Middle frontal gyrus (tissue), 1 donor: ENCODE data around the gene PPARG.

Experiments used
- DNase-seq: peaks from one replicate; pipeline ENCODE4 v3.0.0-alpha.2; 2015; ENCODE audit warnings: low spot score; ENCODE audit errors: extremely low spot score

The PPARG gene

DNA sequence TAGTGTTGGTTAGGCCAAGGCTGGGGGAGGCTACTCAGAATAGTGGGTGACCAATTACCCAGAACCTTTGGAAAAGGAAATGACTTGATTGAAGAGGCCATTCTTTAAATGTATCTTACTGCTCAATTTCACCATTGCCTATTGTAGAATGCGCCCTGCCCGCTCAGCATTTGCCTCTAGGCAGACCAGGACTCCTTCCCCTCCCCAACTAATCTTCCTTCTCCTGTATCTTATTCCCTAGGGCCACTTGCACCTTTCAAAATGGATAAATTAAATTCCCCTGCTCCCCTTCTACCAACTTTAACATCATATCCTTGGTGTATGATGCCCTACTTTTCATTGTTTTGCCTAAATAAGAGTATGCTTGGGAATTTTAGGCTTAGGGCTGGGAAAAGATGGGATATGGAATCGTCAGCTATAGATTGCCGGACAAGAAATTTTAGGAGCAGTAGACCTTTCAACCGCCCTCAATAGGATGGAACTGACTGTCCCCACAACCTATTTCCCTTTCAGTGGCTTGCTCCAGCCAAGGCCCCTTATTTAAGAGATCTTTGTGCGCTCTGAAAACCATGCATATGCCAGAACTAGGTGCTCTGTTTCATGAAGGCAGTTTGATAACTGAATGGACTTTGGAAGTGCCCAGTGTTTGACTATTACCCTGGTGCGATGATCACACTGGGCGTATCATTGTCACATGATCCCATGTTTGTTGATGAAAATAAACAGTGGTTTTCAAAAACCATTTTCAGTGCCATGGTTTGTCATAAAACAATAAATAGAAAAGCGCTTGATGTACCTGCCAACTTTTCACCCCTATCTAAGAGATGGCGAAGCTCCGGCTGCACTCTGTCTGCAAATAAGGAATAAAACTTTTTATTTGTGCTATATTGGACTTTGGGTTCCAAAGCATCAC lies 121.1 kb downstream of the PPARG start:
- no peak for DNase-seq

DNA sequence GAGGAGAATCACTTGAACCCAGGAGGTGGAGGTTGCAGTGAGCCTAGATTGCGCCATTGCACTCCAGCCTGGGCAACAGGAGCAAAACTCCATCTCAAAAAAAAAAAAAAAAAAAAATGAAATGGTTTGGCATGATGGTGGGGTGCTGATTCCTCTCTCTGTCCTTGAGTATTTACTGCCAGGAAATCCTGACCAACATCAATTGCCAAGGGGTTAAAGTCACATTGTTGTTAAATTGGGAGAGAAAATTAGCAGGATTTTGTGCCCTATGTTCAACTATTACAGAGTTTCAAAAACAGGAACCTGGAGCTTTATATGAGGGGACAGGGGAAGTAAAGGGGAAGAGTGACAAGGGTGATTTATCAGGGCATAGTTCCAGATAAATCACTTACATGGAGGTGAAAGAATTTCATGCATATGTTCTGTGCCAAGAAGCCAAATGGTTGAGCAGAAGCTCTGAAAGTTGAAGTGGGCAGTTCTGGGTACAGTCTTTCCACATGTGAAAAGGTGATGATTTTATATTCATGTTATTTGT lies 124.9 kb downstream of the PPARG start:
- no peak for DNase-seq

DNA sequence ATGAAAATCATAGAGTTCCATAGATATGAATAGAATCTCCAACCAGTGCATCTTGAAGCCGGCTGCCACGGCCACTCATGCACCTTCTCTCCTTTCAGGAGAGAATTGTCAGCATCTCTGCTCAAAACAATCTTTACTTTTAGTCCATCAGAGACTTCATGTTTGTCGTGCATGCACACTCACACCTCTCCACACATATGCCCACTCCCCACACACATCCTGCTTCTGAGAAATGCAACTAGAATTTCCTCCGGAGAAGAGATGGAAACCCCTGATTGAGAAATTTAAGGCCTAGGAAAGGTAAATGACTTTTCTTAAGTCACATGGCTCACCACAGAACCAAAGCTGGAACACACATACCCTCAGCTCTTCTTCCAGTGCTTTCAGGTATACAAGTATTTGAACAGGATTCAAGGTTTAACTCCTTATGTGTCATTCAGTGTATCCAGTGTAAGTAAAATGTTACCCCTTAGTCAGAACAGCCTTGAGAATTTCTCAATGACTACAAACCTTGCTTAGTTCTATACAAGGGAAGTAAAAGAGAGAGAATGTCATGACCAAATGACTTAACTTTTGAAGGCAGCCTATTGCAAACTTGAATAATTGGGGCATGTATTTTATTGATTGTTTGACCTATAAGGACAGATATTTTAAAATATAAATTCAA lies 126.3 kb downstream of the PPARG start:
- no peak for DNase-seq

DNA sequence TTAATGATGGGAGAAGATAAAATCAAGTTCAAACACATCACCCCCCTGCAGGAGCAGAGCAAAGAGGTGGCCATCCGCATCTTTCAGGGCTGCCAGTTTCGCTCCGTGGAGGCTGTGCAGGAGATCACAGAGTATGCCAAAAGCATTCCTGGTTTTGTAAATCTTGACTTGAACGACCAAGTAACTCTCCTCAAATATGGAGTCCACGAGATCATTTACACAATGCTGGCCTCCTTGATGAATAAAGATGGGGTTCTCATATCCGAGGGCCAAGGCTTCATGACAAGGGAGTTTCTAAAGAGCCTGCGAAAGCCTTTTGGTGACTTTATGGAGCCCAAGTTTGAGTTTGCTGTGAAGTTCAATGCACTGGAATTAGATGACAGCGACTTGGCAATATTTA lies 127.9 kb downstream of the PPARG start:
- no peak for DNase-seq

DNA sequence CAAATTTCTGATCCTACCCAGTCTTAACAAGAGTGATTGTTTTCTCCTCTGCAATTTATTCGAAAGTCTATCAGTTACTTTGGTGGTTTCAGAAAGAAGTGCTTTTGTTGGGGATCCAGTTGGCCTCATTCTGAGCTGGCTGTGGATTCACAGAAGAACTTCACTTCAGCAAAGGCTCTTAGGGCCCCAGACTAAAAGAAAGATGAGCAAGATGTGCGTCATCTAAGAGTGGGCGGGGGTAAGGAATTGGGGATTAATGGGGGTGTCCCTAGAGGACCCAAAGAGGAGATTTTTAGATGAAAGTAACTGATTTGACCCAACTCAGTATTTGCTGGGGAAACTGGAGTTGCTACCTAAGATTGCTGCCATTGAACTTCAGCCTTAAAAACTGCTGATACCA lies 131.5 kb downstream of the PPARG start:
- no peak for DNase-seq

DNA sequence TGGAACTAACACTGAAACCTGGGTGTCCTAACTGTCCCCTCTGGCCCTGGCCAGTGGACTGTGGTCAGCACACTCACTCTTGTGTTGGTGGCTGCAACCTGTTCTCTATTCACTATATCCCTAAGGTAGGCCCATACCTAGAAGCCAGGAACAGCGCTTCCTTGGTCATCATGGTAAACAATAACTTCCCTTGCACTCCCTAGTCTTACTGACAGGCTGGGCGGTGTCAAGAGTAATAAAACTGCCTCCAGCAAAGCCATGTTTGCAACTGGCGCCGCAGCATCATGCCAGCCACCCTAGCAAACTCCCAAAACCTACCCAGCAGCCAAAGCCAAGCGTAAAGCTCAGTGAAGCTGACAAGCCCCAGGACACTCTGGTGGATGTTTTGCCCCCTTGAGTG lies 132.3 kb downstream of the PPARG start:
- DNase-seq: no peak

DNA sequence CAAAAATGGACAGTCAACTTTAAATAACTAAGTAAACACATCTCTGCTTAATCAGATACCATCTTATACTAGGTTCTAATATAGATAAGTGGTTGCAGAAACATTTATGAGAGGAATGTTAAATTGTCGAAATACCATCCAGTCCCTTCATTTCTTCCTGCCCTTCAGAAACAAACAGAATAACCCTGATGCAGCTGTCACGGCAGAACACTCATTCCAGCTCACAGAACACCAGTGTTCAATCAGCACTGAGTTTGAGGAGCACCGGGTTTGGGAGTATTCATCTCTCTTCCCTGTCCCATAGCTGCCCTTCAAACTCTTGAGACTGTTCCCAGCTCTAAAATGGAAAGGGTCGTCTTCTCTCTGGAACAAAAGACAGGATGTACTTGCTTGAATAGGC lies 134.3 kb downstream of the PPARG start:
- DNase-seq: no peak

DNA sequence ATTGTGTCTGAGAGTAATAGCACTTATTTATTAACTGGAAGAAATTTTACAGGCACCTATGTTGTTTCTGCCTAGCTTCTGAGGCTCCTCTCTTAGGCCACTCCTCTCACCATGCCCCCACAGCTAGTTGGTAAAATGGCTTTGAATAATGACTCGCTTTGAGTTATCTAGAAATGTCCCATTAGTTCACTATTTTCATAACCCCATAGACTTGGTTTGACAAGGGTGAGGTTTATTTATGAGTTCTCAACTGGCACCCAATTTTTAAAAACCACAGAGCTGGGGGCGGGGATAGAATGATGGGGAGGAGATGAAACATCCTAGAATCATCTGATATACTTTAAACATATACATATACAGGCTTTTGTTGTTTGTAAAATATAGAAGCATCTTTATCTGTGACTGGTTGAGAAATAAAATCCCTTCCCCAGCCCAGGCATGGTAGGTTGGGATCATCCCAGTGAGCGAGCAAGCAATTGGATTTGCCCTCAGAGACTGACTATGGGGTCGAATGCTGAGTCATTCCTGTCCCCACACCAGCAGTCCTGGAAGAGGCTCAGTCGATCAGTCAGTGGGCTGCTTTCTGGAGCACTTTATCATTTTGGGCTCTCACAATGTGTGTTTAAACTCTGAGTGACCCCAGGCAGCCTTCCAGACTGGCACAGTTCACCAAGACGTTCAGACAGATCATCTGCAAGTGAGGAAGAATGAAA lies 135.2 kb downstream of the PPARG start:
- DNase-seq: no peak

DNA sequence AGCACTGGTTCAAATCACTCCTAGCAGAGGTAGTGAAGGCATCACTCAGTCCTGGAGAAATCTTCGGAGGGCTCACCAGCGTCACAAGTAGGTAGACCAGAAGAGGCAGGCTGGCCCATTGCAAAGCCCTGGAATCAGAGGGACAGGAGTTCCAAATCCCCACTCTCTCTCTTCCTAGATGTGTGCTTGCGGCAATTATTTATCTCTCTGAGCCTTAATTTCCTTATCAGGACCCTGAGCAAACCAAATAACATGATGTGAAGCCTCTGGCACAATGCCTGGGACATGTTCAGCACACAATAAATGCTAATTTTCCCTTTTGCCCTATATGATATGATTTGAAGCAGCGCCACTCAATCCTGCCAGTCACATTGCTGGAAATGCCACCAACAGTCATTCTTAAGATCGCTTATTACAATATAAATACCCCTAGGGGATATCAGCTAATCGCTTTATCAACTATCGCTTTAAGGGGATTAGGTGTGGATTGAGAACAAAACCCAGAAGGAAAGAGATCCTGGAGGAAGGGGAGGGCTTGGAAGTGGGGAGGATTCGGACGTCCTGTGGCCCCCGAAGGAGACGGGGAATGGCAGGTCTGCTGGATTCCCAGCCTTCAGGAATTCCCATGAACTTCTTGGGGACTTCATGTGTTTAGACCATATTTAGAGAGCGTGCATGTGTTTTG lies 135.9 kb downstream of the PPARG start:
- no peak for DNase-seq

DNA sequence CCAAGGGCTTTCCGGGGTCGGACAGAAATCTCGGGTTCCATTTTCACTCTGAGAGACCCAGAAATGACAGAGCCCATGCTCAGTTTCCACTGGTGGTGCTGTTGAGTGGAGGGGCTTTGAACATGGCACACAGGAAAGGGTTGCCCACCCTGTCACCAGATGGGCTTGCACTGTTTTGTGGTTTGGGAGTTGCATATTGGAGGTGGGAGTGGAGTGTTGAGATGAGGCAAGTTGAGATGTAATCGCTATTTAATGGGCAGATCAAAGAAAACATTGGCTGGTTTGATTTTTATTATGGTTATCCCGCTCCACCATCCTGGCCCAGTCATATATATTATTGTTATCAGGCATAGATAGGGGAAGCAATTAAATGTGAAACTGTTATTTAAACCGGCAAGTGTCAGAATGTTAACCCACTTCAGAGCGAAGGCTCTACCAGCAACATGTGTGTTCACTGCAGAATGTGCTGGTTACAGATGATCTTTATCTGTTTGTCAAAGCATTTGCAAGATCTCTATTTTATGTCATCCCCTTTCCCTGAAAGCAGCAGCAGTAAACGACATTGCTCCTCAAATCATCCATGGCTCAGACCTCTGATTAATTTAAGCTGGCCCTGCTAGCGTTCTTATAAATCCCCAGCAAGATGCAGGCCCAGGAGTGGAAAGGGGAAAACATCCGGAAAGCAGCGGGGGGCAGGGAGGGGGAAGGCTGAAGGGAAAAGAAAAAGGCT lies 137.1 kb downstream of the PPARG start:
- no peak for DNase-seq

DNA sequence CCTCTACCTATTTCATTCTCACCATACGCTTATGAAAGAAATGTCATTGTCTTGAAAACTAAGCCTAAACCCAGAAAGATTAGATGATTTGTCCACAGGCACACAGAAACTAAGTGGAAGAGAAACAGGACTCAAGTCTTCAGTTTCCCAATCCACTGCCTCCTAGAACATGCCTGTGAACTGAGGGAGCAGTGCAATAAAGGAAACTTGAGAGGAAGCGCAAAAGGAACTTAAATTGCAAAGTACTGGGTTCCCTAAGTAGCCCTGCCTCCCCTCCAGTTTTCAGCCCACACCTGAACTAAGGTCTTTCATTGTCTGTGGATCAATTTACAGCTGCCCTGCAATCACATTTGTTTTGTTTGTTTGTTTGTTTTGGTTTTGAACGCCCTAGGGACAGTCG lies 138.7 kb downstream of the PPARG start:
- DNase-seq: no peak

DNA sequence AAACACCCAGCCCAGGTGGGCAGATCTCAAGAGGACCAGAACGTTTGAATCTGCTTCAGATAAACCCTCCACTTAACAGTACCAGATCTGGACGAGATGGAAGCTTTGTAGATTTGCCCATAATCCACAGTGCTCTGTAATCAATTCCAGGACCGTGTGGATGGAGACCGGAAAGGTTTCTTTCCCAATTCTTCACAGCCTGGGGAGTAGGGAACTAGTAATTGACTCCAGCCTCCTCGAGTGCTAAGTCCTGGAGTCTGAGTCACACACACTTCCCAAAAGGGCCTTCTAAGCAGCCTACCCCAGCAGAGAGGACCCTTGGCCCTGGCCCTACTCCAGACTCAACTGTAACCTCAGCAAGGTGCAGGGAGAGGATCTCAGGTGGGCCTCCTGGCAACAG lies 139.3 kb downstream of the PPARG start:
- no peak for DNase-seq

DNA sequence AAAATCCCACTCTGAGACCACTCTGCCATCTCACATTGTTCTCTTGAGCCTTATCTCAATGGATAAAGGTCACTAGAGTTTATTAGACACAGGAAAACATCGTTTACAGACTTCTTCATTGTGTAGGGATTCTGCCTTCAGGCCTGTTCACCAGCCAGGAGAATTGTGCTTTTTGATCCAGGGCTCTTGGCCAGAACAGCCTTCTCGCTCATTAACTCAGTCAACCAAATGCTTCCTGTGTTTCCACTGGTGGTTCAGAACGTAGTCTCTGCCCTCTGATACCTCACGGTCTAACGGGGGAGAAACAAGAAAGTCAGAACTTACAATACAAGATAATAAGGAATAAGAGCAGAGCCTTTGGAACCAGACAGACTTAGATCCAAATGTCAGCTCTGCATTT lies 141.2 kb downstream of the PPARG start:
- DNase-seq: no peak

DNA sequence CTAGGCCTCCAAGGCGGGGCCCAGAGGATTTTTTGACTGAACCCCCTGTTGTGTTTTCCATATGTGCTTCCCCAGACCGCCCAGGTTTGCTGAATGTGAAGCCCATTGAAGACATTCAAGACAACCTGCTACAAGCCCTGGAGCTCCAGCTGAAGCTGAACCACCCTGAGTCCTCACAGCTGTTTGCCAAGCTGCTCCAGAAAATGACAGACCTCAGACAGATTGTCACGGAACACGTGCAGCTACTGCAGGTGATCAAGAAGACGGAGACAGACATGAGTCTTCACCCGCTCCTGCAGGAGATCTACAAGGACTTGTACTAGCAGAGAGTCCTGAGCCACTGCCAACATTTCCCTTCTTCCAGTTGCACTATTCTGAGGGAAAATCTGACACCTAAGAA lies 145.0 kb downstream of the PPARG start:
- DNase-seq: no peak

DNA sequence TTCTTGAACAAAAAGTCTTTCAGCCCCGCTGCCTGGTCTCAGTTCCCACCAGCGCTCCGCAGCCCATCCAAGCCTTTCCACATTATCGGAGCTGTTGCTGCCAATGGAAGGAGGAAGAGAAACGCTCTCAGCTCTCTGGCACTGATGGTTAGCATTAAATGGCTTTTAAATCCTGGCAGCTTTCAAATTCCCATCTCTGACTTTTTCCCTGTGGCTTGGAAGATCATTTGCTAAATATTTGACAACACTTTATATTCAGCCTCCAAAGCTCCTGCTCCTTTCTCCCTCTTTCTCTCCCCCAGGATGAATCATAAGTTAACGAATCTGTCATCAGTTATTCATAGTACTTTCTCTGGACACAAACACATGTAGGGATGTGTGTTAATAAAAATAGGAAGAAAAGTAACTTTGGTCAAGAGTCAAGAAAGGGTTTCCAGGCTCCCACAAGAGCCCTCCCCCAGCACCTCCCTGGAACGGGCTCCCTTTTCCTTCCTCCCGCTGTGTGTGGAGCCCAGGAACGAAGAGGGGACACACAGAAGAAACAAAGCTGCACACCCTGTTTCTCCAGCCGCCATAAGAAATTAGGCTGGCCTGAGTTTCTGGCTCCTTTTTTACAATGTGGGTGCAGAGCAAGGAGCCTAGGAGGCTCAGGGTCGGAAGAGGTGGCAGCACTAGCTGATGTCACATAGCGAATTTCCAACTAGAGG lies 147.8 kb downstream of the PPARG start:
- DNase-seq: no peak

DNA sequence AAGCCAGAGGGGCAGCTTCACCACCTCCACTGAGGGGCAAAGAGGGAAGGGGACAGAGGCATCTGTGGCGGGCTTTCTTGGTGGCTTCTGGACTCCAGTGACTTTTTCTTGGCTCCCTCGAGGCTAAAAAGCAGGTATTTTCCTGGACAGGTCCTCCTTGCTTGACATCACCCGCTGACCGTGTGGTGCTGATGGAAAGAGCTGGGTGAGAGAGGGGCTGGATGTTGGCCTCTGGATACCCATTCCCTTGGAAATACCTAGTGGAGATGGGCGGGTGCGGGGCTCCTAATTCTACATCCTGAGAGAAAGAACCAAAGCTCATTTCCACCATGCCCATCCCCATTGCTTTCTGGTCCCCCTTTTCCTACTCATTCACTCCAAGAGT lies 148.3 kb downstream of the PPARG start:
- no peak for DNase-seq

DNA sequence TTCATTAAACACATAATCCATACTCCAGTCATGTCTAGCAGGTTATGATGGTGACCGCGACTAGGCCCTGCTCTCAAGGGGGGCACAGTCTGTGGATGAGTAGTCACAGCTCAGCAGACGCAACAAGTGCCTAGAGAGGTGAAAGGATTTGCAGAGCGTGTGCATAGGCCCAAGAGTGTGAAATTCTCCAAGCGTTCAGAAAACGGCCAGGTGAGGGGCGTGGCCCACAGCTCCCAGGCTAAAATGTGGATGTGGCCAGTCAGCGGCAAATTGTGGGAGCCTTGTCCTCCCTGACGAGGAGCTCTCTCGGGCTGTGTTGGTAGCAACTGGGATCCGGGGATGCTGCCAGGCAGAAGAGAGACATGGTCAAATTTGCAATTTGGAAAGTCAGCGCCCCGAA lies 149.0 kb downstream of the PPARG start:
- DNase-seq: no peak

DNA sequence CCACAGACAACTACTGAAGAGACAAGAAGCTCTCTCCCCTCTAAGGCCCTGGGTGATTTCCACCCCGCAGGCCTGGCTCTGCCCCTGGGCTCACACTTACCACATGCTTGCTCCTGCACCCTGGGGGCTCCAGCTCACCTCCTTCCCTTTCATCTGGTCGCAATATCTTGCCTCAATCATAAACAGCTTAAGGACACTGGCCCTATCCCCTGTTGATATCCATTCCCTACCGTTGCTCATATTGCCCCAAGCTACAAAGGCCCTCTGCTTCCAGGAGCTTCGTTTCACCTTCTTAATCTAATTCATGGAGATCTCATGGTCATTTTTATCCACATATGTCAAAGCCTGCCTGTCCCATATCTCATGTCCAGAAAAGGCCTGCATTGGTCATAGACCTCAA lies 149.4 kb downstream of the PPARG start:
- DNase-seq: no peak

DNA sequence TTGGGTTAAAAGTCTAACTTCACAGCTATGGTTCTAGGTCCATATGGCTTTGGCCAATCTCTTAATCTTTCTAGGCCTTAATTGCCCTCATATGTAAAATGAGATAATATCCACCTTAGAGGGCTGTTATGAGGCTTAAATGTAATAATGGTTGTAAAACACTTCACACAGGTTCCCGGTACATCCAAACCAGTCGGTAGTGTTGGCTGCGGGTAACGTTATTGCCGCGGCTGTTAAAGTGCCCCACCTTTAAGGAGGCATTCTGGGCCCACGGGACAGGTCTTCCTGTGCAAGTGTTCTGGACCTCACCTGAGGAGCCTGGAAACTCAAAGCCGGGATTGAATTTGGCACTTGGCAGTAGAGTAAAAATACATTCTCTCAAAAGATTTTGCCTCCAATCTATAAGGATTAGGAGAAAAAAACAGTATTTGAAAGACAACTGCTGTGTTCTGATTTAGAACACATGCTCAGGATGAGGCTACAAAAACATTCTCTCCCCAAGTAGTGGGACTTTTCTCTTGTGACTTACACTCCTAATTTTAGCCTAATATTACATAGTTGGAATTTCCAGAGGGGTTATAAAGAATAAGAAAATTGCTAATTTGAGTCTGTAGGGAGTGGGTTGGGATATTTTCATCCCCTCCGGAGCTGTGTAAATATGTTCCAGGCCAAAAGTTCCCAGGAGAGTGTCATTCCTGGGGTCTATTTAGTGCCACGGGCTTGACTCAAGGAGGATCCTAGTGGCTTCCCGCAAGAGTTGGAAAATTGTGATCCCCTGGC lies 150.5 kb downstream of the PPARG start:
- DNase-seq: no peak
